K562 (cell line): Measurements from ENCODE around the gene KIF17. TPM values are rescaled to one million over a fixed set of nuclear protein-coding genes. Genes with fewer than 3 reads are reported as not detected.
A peak's percentile ranks its signal among the peaks of the same experiment; 100 is the strongest.

Source experiments
- CHD2 ChIP-seq: IDR thresholded peaks from 2 replicates; pipeline ENCODE4 v1.6.1; 2011; ENCODE audit warnings: low read depth, low read length
- DDX20 ChIP-seq: fragments of 450-650 bp; IDR thresholded peaks from 2 replicates; pipeline ENCODE4 v1.6.1; 2016; ENCODE audit warnings: missing genetic modification characterization, low read depth, mild to moderate bottlenecking, missing compliant biosample characterization, moderate library complexity
- ERF ChIP-seq: fragments of 450-650 bp; formaldehyde crosslinking; IDR thresholded peaks from 2 replicates; pipeline ENCODE4 v1.4.0; 2020; ENCODE audit warnings: mild to moderate bottlenecking, mixed read lengths
- MGA ChIP-seq: fragments of 450-650 bp; IDR thresholded peaks from 2 replicates; pipeline ENCODE4 v1.6.1; 2016; ENCODE audit warnings: mild to moderate bottlenecking, moderate library complexity
- PATZ1 ChIP-seq: fragments of 250-450 bp; sonication (Bioruptor Pico); IDR thresholded peaks from 2 replicates; pipeline ENCODE4 v1.5.0; 2020; ENCODE audit warnings: mild to moderate bottlenecking, borderline replicate concordance
- PTRF ChIP-seq: fragments of 450-650 bp; IDR thresholded peaks from 2 replicates; pipeline ENCODE4 v1.6.1; 2016; ENCODE audit warnings: mild to moderate bottlenecking, missing genetic modification characterization, missing compliant biosample characterization
- SMARCA5 ChIP-seq: fragments of 450-650 bp; IDR thresholded peaks from 2 replicates; pipeline ENCODE4 v1.6.1; 2016
- THRA ChIP-seq: fragments of 450-650 bp; IDR thresholded peaks from 2 replicates; pipeline ENCODE4 v1.6.1; 2017; ENCODE audit warnings: mild to moderate bottlenecking, moderate library complexity
- USF2 ChIP-seq: sonication (generic); formaldehyde crosslinking; IDR thresholded peaks from 2 replicates; pipeline ENCODE4 v1.5.0; 2020; ENCODE audit warnings: missing genetic modification reagents
- polyA plus RNA-seq, 8 experiments: library from polyadenylated mRNA; depleted of rRNA in 4 of 8; stranded (reverse) in 5 of 8; unstranded in 3 of 8; fragments of >200 nt; fragmentation: Nextera tagmentation in 2 of 8; fragmentation: Illumina TruSeq in 1 of 8; extraction: Ambion mirVana in 2 of 8; extraction: Trizol in 1 of 8; gene quantifications; 2 replicates each; pipeline versions ENCODE4 v1.2.1 to v1.2.3, GENCODE V29; 2011 to 2014; ENCODE audit warnings: inconsistent platforms in 1 of 8, missing spikeins in 1 of 8
- total RNA-seq, 7 experiments: library from RNA; depleted of rRNA in 6 of 7; stranded (reverse); fragments of >200 nt in 6 of 7; fragmentation: Illumina TruSeq in 2 of 7; extraction: Trizol in 2 of 7; gene quantifications; 2 replicates each; pipeline versions ENCODE4 v1.2.1 to v1.2.3, GENCODE V29; 2011 to 2021; ENCODE audit warnings: low replicate concordance in 1 of 7

The KIF17 gene
- total and polyA plus RNA-seq, 9 of the 15 experiments (the other 6 are each of a cell fraction or from before 2014, with no cell fraction given) = 0.04 to 0.47 (median 0.18) TPM; not detected in 5

- TF ChIP-seq MGA = peak; percentile 87
- no peak for TF ChIP-seq CHD2
- TF ChIP-seq PATZ1 = no peak
- TF ChIP-seq SMARCA5 = no peak
- TF ChIP-seq PTRF (tag) = no peak
- TF ChIP-seq DDX20 (tag) = no peak
- no peak for TF ChIP-seq THRA
- TF ChIP-seq ERF (CRISPR knock-in tag) = no peak
- no peak; the same call in 1 of the 2 replicates for TF ChIP-seq USF2 (CRISPR knock-in tag)
Measured at GRCh38 chr1:20717452-20718342, at the start of gene KIF17 (continued).
